ENCODE data around the gene MARVELD3. TPM values are rescaled to one million over a fixed set of nuclear protein-coding genes. Genes with fewer than 3 reads are reported as not detected.
"Not testable (repeated sequence)": the region's sequence is repeated elsewhere in the genome, so short reads cannot be mapped to it uniquely, and the experiment has no call there.

MARVELD3 gene
- total RNA-seq, 1 experiment from 2014 or later: 7.4 TPM

DNA sequence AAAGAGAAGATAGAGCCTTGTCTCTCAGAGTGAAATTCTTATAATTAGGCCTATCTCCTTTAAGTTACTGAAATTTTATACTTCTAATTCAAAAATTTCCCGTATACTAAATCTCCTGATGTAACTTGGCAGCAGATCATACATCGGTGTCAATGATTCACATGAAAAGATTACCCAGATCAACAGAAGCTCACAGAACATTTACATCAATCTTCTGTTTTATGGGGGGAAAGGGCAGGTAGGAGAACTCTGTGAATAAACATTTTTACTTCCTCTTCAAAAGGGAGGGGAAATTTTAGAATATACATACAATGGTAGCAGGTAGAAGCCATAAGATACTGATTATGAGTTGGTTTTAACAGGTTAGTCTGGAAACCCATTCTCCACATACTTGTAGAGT lies 55.4 kb downstream of the MARVELD3 start:
- 0 out of 2 replicates have a peak, but pooled peaks cover 6% of the 10 kb centered on the region for H3K36me3 ChIP-seq (ENCODE audit: low read depth, low read length)
- no peak overlapping the region for H3K9ac ChIP-seq (ENCODE audit: low read length)

DNA sequence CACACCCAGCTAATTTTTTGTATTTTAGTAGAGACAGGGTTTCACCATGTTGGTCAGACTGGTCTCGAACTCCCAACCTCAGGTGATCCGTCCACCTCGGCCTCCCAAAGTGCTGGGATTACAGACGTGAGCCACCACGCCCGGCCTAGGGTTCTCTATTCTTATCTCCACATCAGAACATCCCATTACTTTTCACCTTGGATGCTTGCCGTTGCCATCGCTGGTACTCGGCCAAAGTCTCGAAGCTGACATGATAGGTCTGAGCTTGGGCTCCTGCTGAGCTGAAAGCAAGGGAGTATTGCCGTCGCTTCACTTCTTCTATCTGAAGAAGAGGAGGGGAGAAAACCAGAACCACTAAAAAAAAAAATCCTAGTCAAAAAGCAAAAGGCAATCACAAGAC lies 58.3 kb downstream of the MARVELD3 start:
- H3K27ac ChIP-seq (ENCODE audit: low read length); H3K4me3 ChIP-seq (ENCODE audit: low read length); ATAC-seq; H3F3A ChIP-seq (ENCODE audit: low read length, unreplicated experiment); H3K9ac ChIP-seq (ENCODE audit: low read length); H4K20me1 ChIP-seq (ENCODE audit: low read length); POLR2A ChIA-PET (ENCODE audit: unreplicated experiment); H3K79me2 ChIP-seq (ENCODE audit: low read length); H3K9me3 ChIP-seq (ENCODE audit: low read length); CTCF ChIA-PET; BruUV-seq (replicated peaks); H3K9me2 ChIP-seq (replicated peaks; ENCODE audit: low read length); H3K4me2 ChIP-seq (ENCODE audit: low read length); DNase-seq; H3K36me3 ChIP-seq (ENCODE audit: low read depth, low read length); intact Hi-C loops (cut with micrococcal nuclease); H3K4me1 ChIP-seq (ENCODE audit: insufficient read depth, low read length); H2AFZ ChIP-seq (ENCODE audit: low read length); H3K27me3 ChIP-seq (ENCODE audit: low read length): not testable (repeated sequence)

More for the DNA sequence above, 55.4 kb downstream of the MARVELD3 start:
- no peaks in the 10 kb centered on the region for H3K27me3 ChIP-seq (ENCODE audit: low read length)
- no peak overlapping the region for H3K4me3 ChIP-seq (ENCODE audit: low read length)
- no peak overlapping the region for H3K27ac ChIP-seq (ENCODE audit: low read length)
- TF ChIP-seq EZH2 (IDR thresholded peaks at IDR 0.05; ENCODE audit: low read length, unreplicated experiment) (no peak), EZH2phosphoT487 (IDR thresholded peaks at IDR 0.05; ENCODE audit: borderline replicate concordance, low read length) (no peak)
- TF ChIP-seq, protein P1, sequence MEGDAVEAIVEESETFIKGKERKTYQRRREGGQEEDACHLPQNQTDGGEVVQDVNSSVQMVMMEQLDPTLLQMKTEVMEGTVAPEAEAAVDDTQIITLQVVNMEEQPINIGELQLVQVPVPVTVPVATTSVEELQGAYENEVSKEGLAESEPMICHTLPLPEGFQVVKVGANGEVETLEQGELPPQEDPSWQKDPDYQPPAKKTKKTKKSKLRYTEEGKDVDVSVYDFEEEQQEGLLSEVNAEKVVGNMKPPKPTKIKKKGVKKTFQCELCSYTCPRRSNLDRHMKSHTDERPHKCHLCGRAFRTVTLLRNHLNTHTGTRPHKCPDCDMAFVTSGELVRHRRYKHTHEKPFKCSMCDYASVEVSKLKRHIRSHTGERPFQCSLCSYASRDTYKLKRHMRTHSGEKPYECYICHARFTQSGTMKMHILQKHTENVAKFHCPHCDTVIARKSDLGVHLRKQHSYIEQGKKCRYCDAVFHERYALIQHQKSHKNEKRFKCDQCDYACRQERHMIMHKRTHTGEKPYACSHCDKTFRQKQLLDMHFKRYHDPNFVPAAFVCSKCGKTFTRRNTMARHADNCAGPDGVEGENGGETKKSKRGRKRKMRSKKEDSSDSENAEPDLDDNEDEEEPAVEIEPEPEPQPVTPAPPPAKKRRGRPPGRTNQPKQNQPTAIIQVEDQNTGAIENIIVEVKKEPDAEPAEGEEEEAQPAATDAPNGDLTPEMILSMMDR (conservative IDR thresholded peaks at IDR 0.05; ENCODE audit: low read depth, low read length): no peak
- intact Hi-C loops (cut with micrococcal nuclease): no loop called here
- no peak overlapping the region for H3K4me2 ChIP-seq (ENCODE audit: low read length)
- no peaks in the 10 kb centered on the region for H4K20me1 ChIP-seq (ENCODE audit: low read length)
- no peaks in the 10 kb centered on the region for H3F3A ChIP-seq (ENCODE audit: low read length, unreplicated experiment)
- POLR2A ChIA-PET (ENCODE audit: unreplicated experiment): no interaction called here
- DNase-seq (no peak), ATAC-seq (no peak)
- no peaks in the 10 kb centered on the region for H3K4me1 ChIP-seq (ENCODE audit: insufficient read depth, low read length)
- H3K79me2 ChIP-seq (ENCODE audit: low read length): no peaks in the 10 kb centered on the region
- BruUV-seq (replicated peaks): no TSS peak
- no peaks in the 10 kb centered on the region for H3K9me3 ChIP-seq (ENCODE audit: low read length)
- CTCF ChIA-PET: no interaction called here
- no peaks in the 10 kb centered on the region for H3K9me2 ChIP-seq (replicated peaks; ENCODE audit: low read length)
- H2AFZ ChIP-seq (ENCODE audit: low read length): no peak overlapping the region

Other genes with a start within 250 kb of the MARVELD3 start
- not detected in 2 replicates for gene TLE7, start 184.1 kb upstream of the MARVELD3 start, total RNA-seq (2014; rRNA removed)
- gene ZNF23, start 163.9 kb upstream of the MARVELD3 start, total RNA-seq (2014; rRNA removed): 6.6 and 7.5 TPM in 2 replicates
- gene ZNF19, start 136.9 kb upstream of the MARVELD3 start, total RNA-seq (2014; rRNA removed): 0.40 and 1.5 TPM in 2 replicates
- gene CHST4, start 99.8 kb upstream of the MARVELD3 start, total RNA-seq (2014; rRNA removed): not detected in 2 replicates
- gene TAT, start 49.1 kb upstream of the MARVELD3 start, total RNA-seq (2014; rRNA removed): not detected in 2 replicates
- 4.4 and 5.0 TPM in 2 replicates for gene PHLPP2, start 98.5 kb downstream of the MARVELD3 start, total RNA-seq (2014; rRNA removed)
- 51.1 and 51.2 TPM in 2 replicates for gene AP1G1, start 182.7 kb downstream of the MARVELD3 start, total RNA-seq (2014; rRNA removed)
- 8.5 and 9.2 TPM in 2 replicates for gene ATXN1L, start 219.8 kb downstream of the MARVELD3 start, total RNA-seq (2014; rRNA removed)

Measured in PC-3 (cell line).